NCI-H2107 treated with DMSO at 0.1 percent for 48 hours (cell line): ENCODE data around the gene IPO4.
A peak's percentile ranks its signal among the peaks of the same experiment; 100 is the strongest.

Experiments
- DNase-seq: peaks from one replicate; lab custom pipeline; 2025; ENCODE audit not compliant: unreplicated experiment; lab: John Stamatoyannopoulos, UW

IPO4 gene

GRCh38 chr14:24132061-24132685 lies 56.4 kb downstream of the IPO4 start:
- DNase-seq = peak; percentile 68

GRCh38 chr14:24131549-24131966 lies 57.1 kb downstream of the IPO4 start:
- DNase-seq = no peak

GRCh38 chr14:24130717-24131548 lies 57.7 kb downstream of the IPO4 start:
- DNase-seq = no peak

GRCh38 chr14:24130380-24130716 lies 58.3 kb downstream of the IPO4 start, which contains the start of gene FITM1:
TSS of gene FITM1 (plus strand) at chr14:24130659. CDS start at chr14:24131564, 905 bp downstream.
- no peak for DNase-seq
